ENCODE data around the gene TRIM59.

Gene TRIM59

GRCh38 chr3:160482796-160483195 is 33.2 kb upstream of the TRIM59 start:
- TF ChIP-seq, protein P1, sequence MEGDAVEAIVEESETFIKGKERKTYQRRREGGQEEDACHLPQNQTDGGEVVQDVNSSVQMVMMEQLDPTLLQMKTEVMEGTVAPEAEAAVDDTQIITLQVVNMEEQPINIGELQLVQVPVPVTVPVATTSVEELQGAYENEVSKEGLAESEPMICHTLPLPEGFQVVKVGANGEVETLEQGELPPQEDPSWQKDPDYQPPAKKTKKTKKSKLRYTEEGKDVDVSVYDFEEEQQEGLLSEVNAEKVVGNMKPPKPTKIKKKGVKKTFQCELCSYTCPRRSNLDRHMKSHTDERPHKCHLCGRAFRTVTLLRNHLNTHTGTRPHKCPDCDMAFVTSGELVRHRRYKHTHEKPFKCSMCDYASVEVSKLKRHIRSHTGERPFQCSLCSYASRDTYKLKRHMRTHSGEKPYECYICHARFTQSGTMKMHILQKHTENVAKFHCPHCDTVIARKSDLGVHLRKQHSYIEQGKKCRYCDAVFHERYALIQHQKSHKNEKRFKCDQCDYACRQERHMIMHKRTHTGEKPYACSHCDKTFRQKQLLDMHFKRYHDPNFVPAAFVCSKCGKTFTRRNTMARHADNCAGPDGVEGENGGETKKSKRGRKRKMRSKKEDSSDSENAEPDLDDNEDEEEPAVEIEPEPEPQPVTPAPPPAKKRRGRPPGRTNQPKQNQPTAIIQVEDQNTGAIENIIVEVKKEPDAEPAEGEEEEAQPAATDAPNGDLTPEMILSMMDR (conservative IDR thresholded peaks at IDR 0.05; ENCODE audit: low read depth, low read length): no peak
- H3K4me1 ChIP-seq (ENCODE audit: low read depth, poor library complexity, severe bottlenecking): peaks cover 22% of the 10 kb centered on the region
- no peaks in the 10 kb centered on the region for H3K36me3 ChIP-seq (ENCODE audit: insufficient read depth)

GRCh38 chr3:160481856-160482255 is 32.3 kb upstream of the TRIM59 start:
- Histone ChIP-seq H3K27me3 (ENCODE audit: insufficient read depth, low read depth) (no peaks in the 10 kb centered on the region), H3K9ac (no peak overlapping the region), H3K79me2 (ENCODE audit: insufficient read depth, low read depth) (no peaks in the 10 kb centered on the region), H3K36me3 (ENCODE audit: insufficient read depth) (no peaks in the 10 kb centered on the region), H3K27ac (no peak overlapping the region), H3K4me2 (no peak overlapping the region), H2AFZ (ENCODE audit: low read depth) (no peak overlapping the region), H3K4me1 (ENCODE audit: low read depth, poor library complexity, severe bottlenecking) (peaks cover 20% of the 10 kb centered on the region), H4K20me1 (ENCODE audit: insufficient read depth) (no peaks in the 10 kb centered on the region), H3K4me3 (IDR thresholded peaks at IDR 0.05; ENCODE audit: insufficient read depth, low read depth, low read length) (no peak overlapping the region)
- TF ChIP-seq, protein P1 (conservative IDR thresholded peaks at IDR 0.05; ENCODE audit: low read depth, low read length): no peak

More at GRCh38 chr3:160482796-160483195, 33.2 kb upstream of the TRIM59 start:
- Histone ChIP-seq H3K4me3 (IDR thresholded peaks at IDR 0.05; ENCODE audit: insufficient read depth, low read depth, low read length) (no peak overlapping the region), H3K79me2 (ENCODE audit: insufficient read depth, low read depth) (no peaks in the 10 kb centered on the region), H2AFZ (ENCODE audit: low read depth) (no peak overlapping the region), H4K20me1 (ENCODE audit: insufficient read depth) (no peaks in the 10 kb centered on the region), H3K9ac (no peak overlapping the region), H3K4me2 (no peak overlapping the region), H3K27ac (no peak overlapping the region), H3K27me3 (ENCODE audit: insufficient read depth, low read depth) (no peaks in the 10 kb centered on the region)

DNA sequence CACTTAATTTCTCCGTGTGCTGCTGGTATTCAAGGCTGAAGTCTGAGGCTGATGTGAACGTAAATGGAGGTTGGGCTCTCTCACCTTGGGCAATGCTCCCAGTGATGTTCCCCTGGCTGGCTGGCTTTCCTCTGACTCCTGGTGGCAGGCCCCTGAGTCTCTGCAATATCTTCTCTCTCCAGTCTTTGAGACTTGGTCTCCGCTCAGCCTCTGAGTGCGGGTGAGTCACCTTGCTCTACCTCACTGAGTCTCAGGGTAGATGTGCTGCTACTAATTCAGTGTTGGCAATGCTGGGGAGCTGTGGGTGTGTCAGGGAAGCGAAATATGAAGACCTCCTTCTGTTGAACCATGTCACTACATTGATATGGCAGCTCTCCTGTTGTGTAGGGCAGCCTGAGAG is 31.3 kb upstream of the TRIM59 start:
- no peak overlapping the region for H3K27ac ChIP-seq
- TF ChIP-seq, protein P1 (conservative IDR thresholded peaks at IDR 0.05; ENCODE audit: low read depth, low read length): no peak

DNA sequence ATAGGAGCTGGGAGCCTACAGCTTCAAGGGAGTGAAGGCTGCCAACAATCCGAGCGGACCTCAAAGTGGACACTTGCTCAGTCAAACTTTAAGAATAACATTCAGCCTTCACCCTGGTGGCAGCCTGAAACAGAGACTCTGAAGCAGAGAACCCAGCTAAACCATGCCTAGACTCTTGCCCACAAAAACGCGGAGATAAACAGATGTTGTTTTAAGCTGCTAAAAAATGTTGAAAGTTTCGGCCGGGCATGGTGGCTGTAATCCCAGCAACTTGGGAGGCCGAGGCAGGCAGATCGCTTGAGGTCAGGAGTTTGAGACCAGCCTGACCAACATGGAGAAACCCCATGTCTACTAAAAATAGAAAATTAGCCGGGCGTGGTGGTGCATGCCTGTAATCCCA is 29.8 kb upstream of the TRIM59 start:
- no peak overlapping the region for H3K4me2 ChIP-seq
- H3K79me2 ChIP-seq (ENCODE audit: insufficient read depth, low read depth): no peaks in the 10 kb centered on the region
- H3K9ac ChIP-seq: no peak overlapping the region
- H3K36me3 ChIP-seq (ENCODE audit: insufficient read depth): no peaks in the 10 kb centered on the region
- TF ChIP-seq, protein P1 (conservative IDR thresholded peaks at IDR 0.05; ENCODE audit: low read depth, low read length): no peak
- H4K20me1 ChIP-seq (ENCODE audit: insufficient read depth): no peaks in the 10 kb centered on the region
- H3K4me3 ChIP-seq (IDR thresholded peaks at IDR 0.05; ENCODE audit: insufficient read depth, low read depth, low read length): no peak overlapping the region
- no peaks in the 10 kb centered on the region for H3K27me3 ChIP-seq (ENCODE audit: insufficient read depth, low read depth)
- no peak overlapping the region for H3K27ac ChIP-seq
- no peaks in the 10 kb centered on the region for H3K4me1 ChIP-seq (ENCODE audit: low read depth, poor library complexity, severe bottlenecking)
- no peak overlapping the region for H2AFZ ChIP-seq (ENCODE audit: low read depth)

More for the DNA sequence above, 31.3 kb upstream of the TRIM59 start:
- Histone ChIP-seq H3K4me2 (no peak overlapping the region), H3K27me3 (ENCODE audit: insufficient read depth, low read depth) (no peaks in the 10 kb centered on the region), H3K4me3 (IDR thresholded peaks at IDR 0.05; ENCODE audit: insufficient read depth, low read depth, low read length) (no peak overlapping the region), H2AFZ (ENCODE audit: low read depth) (no peak overlapping the region), H3K36me3 (ENCODE audit: insufficient read depth) (no peaks in the 10 kb centered on the region), H3K9ac (no peak overlapping the region), H3K4me1 (ENCODE audit: low read depth, poor library complexity, severe bottlenecking) (peaks cover 11% of the 10 kb centered on the region), H3K79me2 (ENCODE audit: insufficient read depth, low read depth) (no peaks in the 10 kb centered on the region), H4K20me1 (ENCODE audit: insufficient read depth) (no peaks in the 10 kb centered on the region)
